Measurements from ENCODE around the gene ABLIM1. TPM values are rescaled to one million over a fixed set of nuclear protein-coding genes. Genes with fewer than 3 reads are reported as not detected.

The ABLIM1 gene
- total and polyA plus RNA-seq, 2 experiments from 2014 or later, result 21.9 to 45.1 TPM

- TF ChIP-seq, protein P1, sequence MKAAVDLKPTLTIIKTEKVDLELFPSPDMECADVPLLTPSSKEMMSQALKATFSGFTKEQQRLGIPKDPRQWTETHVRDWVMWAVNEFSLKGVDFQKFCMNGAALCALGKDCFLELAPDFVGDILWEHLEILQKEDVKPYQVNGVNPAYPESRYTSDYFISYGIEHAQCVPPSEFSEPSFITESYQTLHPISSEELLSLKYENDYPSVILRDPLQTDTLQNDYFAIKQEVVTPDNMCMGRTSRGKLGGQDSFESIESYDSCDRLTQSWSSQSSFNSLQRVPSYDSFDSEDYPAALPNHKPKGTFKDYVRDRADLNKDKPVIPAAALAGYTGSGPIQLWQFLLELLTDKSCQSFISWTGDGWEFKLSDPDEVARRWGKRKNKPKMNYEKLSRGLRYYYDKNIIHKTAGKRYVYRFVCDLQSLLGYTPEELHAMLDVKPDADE (IDR thresholded peaks at IDR 0.05), result no peak
- TF ChIP-seq, protein P2, sequence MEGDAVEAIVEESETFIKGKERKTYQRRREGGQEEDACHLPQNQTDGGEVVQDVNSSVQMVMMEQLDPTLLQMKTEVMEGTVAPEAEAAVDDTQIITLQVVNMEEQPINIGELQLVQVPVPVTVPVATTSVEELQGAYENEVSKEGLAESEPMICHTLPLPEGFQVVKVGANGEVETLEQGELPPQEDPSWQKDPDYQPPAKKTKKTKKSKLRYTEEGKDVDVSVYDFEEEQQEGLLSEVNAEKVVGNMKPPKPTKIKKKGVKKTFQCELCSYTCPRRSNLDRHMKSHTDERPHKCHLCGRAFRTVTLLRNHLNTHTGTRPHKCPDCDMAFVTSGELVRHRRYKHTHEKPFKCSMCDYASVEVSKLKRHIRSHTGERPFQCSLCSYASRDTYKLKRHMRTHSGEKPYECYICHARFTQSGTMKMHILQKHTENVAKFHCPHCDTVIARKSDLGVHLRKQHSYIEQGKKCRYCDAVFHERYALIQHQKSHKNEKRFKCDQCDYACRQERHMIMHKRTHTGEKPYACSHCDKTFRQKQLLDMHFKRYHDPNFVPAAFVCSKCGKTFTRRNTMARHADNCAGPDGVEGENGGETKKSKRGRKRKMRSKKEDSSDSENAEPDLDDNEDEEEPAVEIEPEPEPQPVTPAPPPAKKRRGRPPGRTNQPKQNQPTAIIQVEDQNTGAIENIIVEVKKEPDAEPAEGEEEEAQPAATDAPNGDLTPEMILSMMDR (conservative IDR thresholded peaks at IDR 0.05; ENCODE audit: low read depth in 2 of 2), result no peak
- TF ChIP-seq CREB1 (CRISPR knock-in tag; IDR thresholded peaks at IDR 0.05; ENCODE audit: low read depth) (no peak), ZNF331 (CRISPR knock-in tag; IDR thresholded peaks at IDR 0.05; ENCODE audit: low read depth) (no peak), ZNF462 (CRISPR knock-in tag; IDR thresholded peaks at IDR 0.05) (no peak), EZH2phosphoT487 (IDR thresholded peaks at IDR 0.05; ENCODE audit: unreplicated experiment) (no peak), JUNB (IDR thresholded peaks at IDR 0.05; ENCODE audit: unreplicated experiment) (no peak), EZH2 (IDR thresholded peaks at IDR 0.05; ENCODE audit: low read depth, unreplicated experiment) (no peak), STAT1 (IDR thresholded peaks at IDR 0.05; ENCODE audit: unreplicated experiment) (no peak), POLR2AphosphoS5 (IDR thresholded peaks at IDR 0.05; ENCODE audit: low read depth) (no peak), ZNF114 (CRISPR knock-in tag; IDR thresholded peaks at IDR 0.05) (no peak), NANOG (IDR thresholded peaks at IDR 0.05; ENCODE audit: borderline replicate concordance) (no peak)
- TF ChIP-seq, protein P3, sequence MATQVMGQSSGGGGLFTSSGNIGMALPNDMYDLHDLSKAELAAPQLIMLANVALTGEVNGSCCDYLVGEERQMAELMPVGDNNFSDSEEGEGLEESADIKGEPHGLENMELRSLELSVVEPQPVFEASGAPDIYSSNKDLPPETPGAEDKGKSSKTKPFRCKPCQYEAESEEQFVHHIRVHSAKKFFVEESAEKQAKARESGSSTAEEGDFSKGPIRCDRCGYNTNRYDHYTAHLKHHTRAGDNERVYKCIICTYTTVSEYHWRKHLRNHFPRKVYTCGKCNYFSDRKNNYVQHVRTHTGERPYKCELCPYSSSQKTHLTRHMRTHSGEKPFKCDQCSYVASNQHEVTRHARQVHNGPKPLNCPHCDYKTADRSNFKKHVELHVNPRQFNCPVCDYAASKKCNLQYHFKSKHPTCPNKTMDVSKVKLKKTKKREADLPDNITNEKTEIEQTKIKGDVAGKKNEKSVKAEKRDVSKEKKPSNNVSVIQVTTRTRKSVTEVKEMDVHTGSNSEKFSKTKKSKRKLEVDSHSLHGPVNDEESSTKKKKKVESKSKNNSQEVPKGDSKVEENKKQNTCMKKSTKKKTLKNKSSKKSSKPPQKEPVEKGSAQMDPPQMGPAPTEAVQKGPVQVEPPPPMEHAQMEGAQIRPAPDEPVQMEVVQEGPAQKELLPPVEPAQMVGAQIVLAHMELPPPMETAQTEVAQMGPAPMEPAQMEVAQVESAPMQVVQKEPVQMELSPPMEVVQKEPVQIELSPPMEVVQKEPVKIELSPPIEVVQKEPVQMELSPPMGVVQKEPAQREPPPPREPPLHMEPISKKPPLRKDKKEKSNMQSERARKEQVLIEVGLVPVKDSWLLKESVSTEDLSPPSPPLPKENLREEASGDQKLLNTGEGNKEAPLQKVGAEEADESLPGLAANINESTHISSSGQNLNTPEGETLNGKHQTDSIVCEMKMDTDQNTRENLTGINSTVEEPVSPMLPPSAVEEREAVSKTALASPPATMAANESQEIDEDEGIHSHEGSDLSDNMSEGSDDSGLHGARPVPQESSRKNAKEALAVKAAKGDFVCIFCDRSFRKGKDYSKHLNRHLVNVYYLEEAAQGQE (IDR thresholded peaks at IDR 0.05; ENCODE audit: unreplicated experiment), result no peak
- no peak overlapping the region for H3K4me2 ChIP-seq
- no peaks in the 10 kb centered on the region for H3K27me3 ChIP-seq (ENCODE audit: insufficient read depth)
- 0 out of 2 replicates have a peak, but pooled peaks cover 3% of the 10 kb centered on the region for H4K20me1 ChIP-seq (replicated peaks; ENCODE audit: insufficient read depth)
- ATAC-seq, result no peak
- no peaks in the 10 kb centered on the region for H3K9me3 Mint-ChIP-seq
- H3K4me3 ChIP-seq, result no peak overlapping the region
- H3K4me3 Mint-ChIP-seq, result no peak overlapping the region
- H3K27me3 Mint-ChIP-seq (ENCODE audit: insufficient read depth, low read depth, poor library complexity), result no peaks in the 10 kb centered on the region
- H3K79me2 ChIP-seq (replicated peaks; ENCODE audit: insufficient read depth), result peaks cover 25% of the 10 kb centered on the region
- no peak overlapping the region for H3K27ac ChIP-seq (ENCODE audit: low read depth)
- no peak overlapping the region for H2AFZ ChIP-seq
- no peaks in the 10 kb centered on the region for H3K36me3 ChIP-seq (ENCODE audit: insufficient read depth)
- peaks cover 7% of the 10 kb centered on the region; the same call in 1 of the 2 replicates for H3K4me1 ChIP-seq (ENCODE audit: insufficient read depth)
- peaks cover 8% of the 10 kb centered on the region; the same call in 2 of the 3 replicates for H3K4me1 Mint-ChIP-seq
- H3K27ac Mint-ChIP-seq, result peak overlapping the region; percentile 8; the same call in 1 of the 2 replicates
- H3K9me2 ChIP-seq (ENCODE audit: insufficient read depth), result no peaks in the 10 kb centered on the region
- peaks cover 5% of the 10 kb centered on the region for H3K36me3 Mint-ChIP-seq (ENCODE audit: low read depth)
- no peak for DNase-seq (ENCODE audit: low spot score)
- no peaks in the 10 kb centered on the region for H3F3A ChIP-seq (replicated peaks; ENCODE audit: low read depth)
These were observed 158.4 kb downstream of the ABLIM1 start for GRCh38 chr10:114499630-114500190.
